Activated CD4-positive, alpha-beta T cell treated with anti-CD3 and anti-CD28 coated beads, Interleukin-2, amount 10 ng/mL, durations not matched to agents 24 days and 14 days (primary cell): ENCODE results near the gene KRTAP4-5. TPM values are rescaled to one million over a fixed set of nuclear protein-coding genes. Genes with fewer than 3 reads are reported as not detected.
"Not testable (repeated sequence)": the region's sequence is repeated elsewhere in the genome, so short reads cannot be mapped to it uniquely, and the experiment has no call there.

Experiments used
- DNase-seq: peaks from one replicate; pipeline ENCODE4 v3.0.0; 2022
- H3K27ac Mint-ChIP-seq: one replicate; pipeline ENCODE4 v1.8.0; 2022; ENCODE audit warnings: mild to moderate bottlenecking, mixed read lengths
- H3K27me3 Mint-ChIP-seq: one replicate; pipeline ENCODE4 v1.8.0; 2022; ENCODE audit warnings: mixed read lengths
- H3K36me3 Mint-ChIP-seq: one replicate; pipeline ENCODE4 v1.8.0; 2022; ENCODE audit warnings: low read depth, mild to moderate bottlenecking, mixed read lengths
- H3K4me1 Mint-ChIP-seq: one replicate; pipeline ENCODE4 v1.8.0; 2021; ENCODE audit warnings: mixed read lengths
- H3K4me3 Mint-ChIP-seq: one replicate; pipeline ENCODE4 v1.8.0; 2022; ENCODE audit warnings: mild to moderate bottlenecking, moderate library complexity, mixed read lengths
- H3K9me3 Mint-ChIP-seq: one replicate; pipeline ENCODE4 v1.8.0; 2021; ENCODE audit warnings: mixed read lengths
- intact Hi-C: fragments of 100-400 bp; cut with micrococcal nuclease; formaldehyde crosslinking; loops from one replicate; pipeline ENCODE4 v1.15.1; 2023
- total RNA-seq: library from RNA; stranded (reverse); gene quantifications from 2 replicates; pipeline ENCODE4 v1.2.3, GENCODE V29; 2022

KRTAP4-5 gene
- total RNA-seq, 1 donor from 2014 or later = not detected

DNA sequence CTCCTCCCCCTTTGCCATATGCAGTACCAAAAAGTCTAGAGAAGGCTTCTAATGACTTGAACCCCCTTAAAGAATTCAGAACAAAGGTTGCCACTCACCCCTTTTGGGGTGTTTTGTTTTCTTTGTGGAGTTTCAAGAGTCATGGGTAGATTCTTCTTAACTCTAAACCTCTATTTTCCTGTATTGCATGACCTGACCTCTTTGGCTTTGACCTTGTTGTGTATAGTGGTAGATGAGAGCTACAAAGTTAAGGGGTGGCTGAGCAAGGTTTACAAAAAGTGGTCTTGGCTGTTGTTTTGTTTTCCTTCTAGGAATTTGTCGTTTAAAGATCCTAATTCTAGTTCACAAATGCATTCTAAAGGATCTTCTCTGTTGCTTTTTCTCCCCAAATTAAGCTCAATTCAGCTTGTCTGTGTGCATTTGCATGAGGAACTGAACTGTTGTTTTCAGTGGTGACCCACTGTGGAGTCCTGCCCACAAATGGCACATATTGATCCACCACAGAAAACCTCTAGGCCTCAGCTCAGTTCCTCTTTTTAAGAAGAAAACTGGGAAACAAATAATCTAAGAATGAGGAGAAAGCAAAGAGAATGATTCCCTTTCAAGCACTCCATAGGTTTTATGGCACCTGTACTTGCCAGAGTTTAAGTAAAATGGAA is 40.8 kb downstream of the KRTAP4-5 start:
- intact Hi-C loops, H3K4me3 Mint-ChIP-seq, H3K9me3 Mint-ChIP-seq, H3K27me3 Mint-ChIP-seq, H3K27ac Mint-ChIP-seq, H3K4me1 Mint-ChIP-seq, H3K36me3 Mint-ChIP-seq, DNase-seq: not testable (repeated sequence)

DNA sequence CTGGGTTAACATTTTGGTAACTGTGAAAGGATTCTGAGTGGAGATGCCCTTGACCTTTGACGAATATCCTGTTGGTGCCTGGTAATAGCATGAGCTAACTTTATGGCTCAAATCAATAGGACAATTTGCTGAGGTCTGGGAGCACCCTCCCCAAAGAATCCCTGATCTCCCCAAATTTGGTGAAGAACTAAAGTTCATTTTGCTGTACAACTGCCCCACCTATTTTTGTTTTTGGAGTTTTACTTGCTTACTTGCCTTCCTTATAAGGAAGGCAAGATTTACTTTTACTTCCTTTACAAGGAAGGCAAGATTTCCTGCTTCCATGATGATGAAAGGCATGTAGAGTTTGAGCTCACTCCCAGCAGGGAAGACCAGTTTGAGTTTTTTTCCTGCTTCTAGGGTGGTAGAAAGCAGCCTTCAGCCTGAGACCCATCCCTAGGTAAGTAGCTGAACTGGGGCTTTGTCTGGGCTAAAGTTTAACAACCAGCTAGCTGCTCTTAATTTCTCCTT is 41.6 kb downstream of the KRTAP4-5 start:
- Mint-ChIP-seq H3K27ac (no peak overlapping the region), H3K36me3 (no peaks in the 10 kb centered on the region), H3K9me3 (peaks cover 4% of the 10 kb centered on the region), H3K27me3 (peaks cover 9% of the 10 kb centered on the region), H3K4me1 (no peaks in the 10 kb centered on the region), H3K4me3 (no peak overlapping the region)
- intact Hi-C loops = no loop called here
- no peak for DNase-seq

DNA sequence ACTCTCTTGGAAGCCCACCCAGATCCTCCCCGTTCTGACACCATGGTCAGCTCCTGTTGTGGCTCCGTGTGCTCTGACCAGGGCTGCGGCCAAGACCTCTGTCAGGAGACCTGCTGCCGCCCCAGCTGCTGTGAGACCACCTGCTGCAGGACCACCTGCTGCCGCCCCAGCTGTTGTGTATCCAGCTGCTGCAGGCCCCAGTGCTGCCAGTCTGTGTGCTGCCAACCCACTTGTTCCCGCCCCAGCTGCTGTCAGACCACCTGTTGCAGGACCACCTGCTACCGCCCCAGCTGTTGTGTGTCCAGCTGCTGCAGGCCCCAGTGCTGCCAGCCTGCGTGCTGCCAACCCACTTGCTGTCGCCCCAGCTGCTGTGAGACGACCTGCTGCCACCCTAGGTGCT is 44.3 kb downstream of the KRTAP4-5 start, which contains the start of gene KRTAP4-9:
Gene KRTAP4-9, plus strand, starts transcription at position 43 of the 400 bp plus-strand sequence. Its CDS starts 0 bp downstream, at position 43.
- H3K4me3 Mint-ChIP-seq, H3K27ac Mint-ChIP-seq, H3K36me3 Mint-ChIP-seq, H3K27me3 Mint-ChIP-seq, H3K4me1 Mint-ChIP-seq, intact Hi-C loops, H3K9me3 Mint-ChIP-seq, DNase-seq: not testable (repeated sequence)

DNA sequence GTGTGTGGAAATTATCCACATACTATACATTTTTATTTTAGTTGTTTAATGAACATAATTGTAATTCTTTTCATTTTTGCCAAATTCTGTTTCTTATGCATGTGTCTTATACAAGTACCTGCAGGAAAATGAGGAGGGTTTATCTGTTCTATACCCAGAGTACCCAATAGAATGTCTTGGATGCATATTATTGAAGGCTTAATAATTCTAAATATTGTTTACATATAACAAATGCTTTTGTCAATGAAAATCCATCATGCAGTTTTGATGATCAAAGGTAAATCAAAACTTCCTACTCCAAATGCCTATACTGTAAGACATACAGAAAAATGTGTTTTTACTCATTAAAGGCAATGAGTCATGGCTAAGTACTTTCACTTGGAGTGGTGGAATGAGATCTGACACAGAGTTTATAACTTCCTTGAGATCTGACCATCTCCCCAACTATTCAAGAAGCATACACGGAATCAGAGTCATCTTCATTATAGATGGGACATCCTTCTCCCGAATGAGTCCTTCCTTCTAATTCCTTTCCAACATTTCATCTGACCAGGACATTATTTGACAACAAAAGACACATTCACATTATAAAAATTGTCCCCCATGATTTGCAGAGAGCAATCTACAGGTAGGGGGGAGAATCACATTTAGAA is 45.1 kb downstream of the KRTAP4-5 start:
- H3K27ac Mint-ChIP-seq, DNase-seq, intact Hi-C loops, H3K36me3 Mint-ChIP-seq, H3K4me1 Mint-ChIP-seq, H3K4me3 Mint-ChIP-seq, H3K9me3 Mint-ChIP-seq: not testable (repeated sequence)
- peaks cover 13% of the 10 kb centered on the region for H3K27me3 Mint-ChIP-seq

DNA sequence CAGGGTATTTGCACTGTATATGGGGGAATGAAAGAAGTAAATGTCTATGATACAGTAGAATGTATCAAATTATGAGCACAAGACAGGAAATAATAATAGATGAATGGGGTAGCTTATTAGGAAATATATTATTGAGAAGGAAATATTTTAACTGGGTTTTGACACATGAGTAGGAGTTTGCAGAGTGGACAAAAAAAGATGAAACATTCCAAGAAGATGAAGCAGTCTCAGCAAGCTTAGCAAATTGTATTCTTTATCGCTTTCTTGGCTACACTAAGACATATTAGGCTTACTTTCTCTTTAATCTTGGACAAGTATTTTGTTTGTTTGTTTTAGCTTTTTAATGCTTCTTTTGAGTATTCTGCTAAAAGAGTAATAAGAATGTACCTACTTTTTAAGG is 45.7 kb downstream of the KRTAP4-5 start:
- DNase-seq = no peak
- Mint-ChIP-seq H3K9me3 (peaks cover 4% of the 10 kb centered on the region), H3K27me3 (peaks cover 13% of the 10 kb centered on the region), H3K36me3 (no peaks in the 10 kb centered on the region), H3K27ac (no peak overlapping the region), H3K4me1 (no peaks in the 10 kb centered on the region), H3K4me3 (no peak overlapping the region)
- intact Hi-C loops = no loop called here

DNA sequence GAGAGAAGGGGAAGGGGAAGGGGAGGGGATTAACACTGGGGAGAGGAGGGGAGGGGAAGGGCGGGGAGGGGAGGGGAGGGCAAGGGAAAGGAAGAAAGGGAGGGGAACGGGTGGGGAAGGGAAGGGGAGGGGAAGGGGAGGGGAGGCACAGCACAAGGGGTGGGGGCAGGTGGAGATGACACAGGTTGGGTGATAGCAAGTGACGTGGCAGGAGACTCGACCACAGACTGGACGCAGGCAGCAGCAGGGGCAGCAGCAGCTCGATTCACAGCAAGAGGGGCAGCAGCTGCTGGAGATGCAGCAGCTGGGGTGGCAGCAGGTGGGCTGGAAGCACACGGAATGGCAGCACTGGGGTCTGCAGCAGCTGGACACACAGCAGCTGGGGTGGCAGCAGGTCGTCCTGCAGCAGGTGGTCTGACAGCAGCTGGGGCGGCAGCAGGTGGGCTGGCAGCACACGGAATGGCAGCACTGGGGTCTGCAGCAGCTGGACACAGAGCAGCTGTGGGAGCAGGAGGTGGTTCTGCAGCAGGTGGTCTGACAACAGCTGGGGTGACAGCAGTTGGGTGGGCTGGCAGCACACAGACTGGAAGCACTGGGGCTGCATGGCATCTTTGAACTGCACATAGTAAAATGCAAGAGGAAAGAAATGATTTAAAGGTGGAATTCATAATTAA is 47.9 kb downstream of the KRTAP4-5 start, which contains the start of gene KRTAP4-16:
Gene KRTAP4-16, minus strand, starts transcription at position 624 of the 674 bp plus-strand sequence. Its CDS starts 0 bp downstream, at position 624.
- no peaks in the 10 kb centered on the region for H3K4me1 Mint-ChIP-seq
- no peaks in the 10 kb centered on the region for H3K9me3 Mint-ChIP-seq
- intact Hi-C loops = no loop called here
- DNase-seq = no peak
- H3K27ac Mint-ChIP-seq = no peak within 1 kb of the TSS
- peaks cover 14% of the 10 kb centered on the region for H3K27me3 Mint-ChIP-seq
- no peak within 1 kb of the TSS for H3K4me3 Mint-ChIP-seq
- H3K36me3 Mint-ChIP-seq = no peaks in the 10 kb centered on the region

DNA sequence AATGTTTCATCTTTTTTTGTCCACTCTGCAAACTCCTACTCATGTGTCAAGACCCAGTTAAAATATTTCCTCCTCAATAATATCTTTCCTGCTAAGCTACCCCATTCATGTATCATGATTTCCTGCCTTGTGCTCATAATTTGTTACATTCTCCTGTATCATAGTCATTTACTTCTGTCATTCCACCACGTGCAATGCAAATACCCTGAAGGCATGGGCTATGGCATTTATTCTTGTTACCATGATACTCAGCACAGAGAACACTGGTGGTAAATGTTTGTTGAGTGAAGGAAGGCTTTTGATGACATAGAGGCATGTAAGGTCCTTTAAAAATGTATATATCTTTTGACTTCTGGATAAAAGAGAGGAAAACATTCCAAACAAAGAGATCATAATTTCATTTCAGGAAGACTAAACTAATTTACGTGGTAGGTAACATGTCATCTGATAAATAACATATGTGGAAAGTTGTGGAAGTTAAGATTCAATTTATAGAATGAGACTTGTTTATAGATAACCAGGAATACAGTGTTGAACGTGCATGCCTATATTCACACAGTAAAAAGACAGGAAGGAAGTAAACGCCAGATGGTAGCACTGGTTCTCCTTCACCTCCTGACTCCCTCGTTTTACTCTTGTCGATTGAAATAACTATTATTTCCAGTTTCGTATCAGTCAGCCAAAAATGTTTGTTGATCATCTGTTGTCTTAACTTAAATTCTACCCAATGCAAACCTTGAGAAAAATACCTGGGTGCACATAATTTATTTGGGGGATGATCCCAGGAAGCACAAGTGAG is 49.7 kb downstream of the KRTAP4-5 start:
- H3K27me3 Mint-ChIP-seq = peaks cover 15% of the 10 kb centered on the region
- not testable (repeated sequence) for H3K27ac Mint-ChIP-seq, H3K4me1 Mint-ChIP-seq

More for the DNA sequence above, 49.7 kb downstream of the KRTAP4-5 start:
- H3K36me3 Mint-ChIP-seq, H3K9me3 Mint-ChIP-seq, H3K4me3 Mint-ChIP-seq, intact Hi-C loops, DNase-seq: not testable (repeated sequence)

Other genes with a start within 250 kb of the KRTAP4-5 start
- gene KRT23, start 212.2 kb downstream of the KRTAP4-5 start, total RNA-seq = not detected in 2 replicates
- gene KRT39, start 182.9 kb downstream of the KRTAP4-5 start, total RNA-seq = not detected in 2 replicates
- gene KRT40, start 165.5 kb downstream of the KRTAP4-5 start, total RNA-seq = not detected in 2 replicates
- gene KRTAP3-3, start 155.7 kb downstream of the KRTAP4-5 start, total RNA-seq = not detected in 2 replicates
- not detected in 2 replicates for gene KRTAP3-2, start 149.9 kb downstream of the KRTAP4-5 start, total RNA-seq
- not detected in 2 replicates for gene KRTAP3-1, start 140.7 kb downstream of the KRTAP4-5 start, total RNA-seq
- not detected in 2 replicates for gene KRTAP1-5, start 122.6 kb downstream of the KRTAP4-5 start, total RNA-seq
- gene KRTAP1-4, start 119.6 kb downstream of the KRTAP4-5 start, total RNA-seq = not detected in 2 replicates
- not detected in 2 replicates for gene KRTAP1-3, start 115.0 kb downstream of the KRTAP4-5 start, total RNA-seq
- gene KRTAP1-1, start 108.4 kb downstream of the KRTAP4-5 start, total RNA-seq = not detected in 2 replicates
- not detected in 2 replicates for gene KRTAP2-1, start 102.5 kb downstream of the KRTAP4-5 start, total RNA-seq
- not detected in 2 replicates for gene KRTAP2-2, start 94.6 kb downstream of the KRTAP4-5 start, total RNA-seq
- not detected in 2 replicates for gene KRTAP2-3, start 89.7 kb downstream of the KRTAP4-5 start, total RNA-seq
- not detected in 2 replicates for gene KRTAP2-4, start 83.9 kb downstream of the KRTAP4-5 start, total RNA-seq
- gene KRTAP4-7, start 65.7 kb downstream of the KRTAP4-5 start, total RNA-seq = not detected in 2 replicates
- gene KRTAP4-8, start 51.7 kb downstream of the KRTAP4-5 start, total RNA-seq = not detected in 2 replicates
- gene KRTAP4-16, start 47.6 kb downstream of the KRTAP4-5 start, total RNA-seq = not detected in 2 replicates
- gene KRTAP4-9, start 44.4 kb downstream of the KRTAP4-5 start, total RNA-seq = not detected in 2 replicates
- not detected in 2 replicates for gene KRTAP4-11, start 31.5 kb downstream of the KRTAP4-5 start, total RNA-seq
- not detected in 2 replicates for gene KRTAP4-12, start 25.6 kb downstream of the KRTAP4-5 start, total RNA-seq
- gene KRTAP4-6, start 9.3 kb downstream of the KRTAP4-5 start, total RNA-seq = not detected in 2 replicates
- not detected in 2 replicates for gene KRTAP4-4, start 10.9 kb upstream of the KRTAP4-5 start, total RNA-seq
- gene KRTAP4-3, start 18.4 kb upstream of the KRTAP4-5 start, total RNA-seq = not detected in 2 replicates
- not detected in 2 replicates for gene KRTAP4-2, start 28.4 kb upstream of the KRTAP4-5 start, total RNA-seq
- not detected in 2 replicates for gene KRTAP4-1, start 35.1 kb upstream of the KRTAP4-5 start, total RNA-seq
- not detected in 2 replicates for gene KRTAP9-1, start 40.1 kb upstream of the KRTAP4-5 start, total RNA-seq
- gene KRTAP9-2, start 76.8 kb upstream of the KRTAP4-5 start, total RNA-seq = not detected in 2 replicates
- not detected in 2 replicates for gene KRTAP9-3, start 82.6 kb upstream of the KRTAP4-5 start, total RNA-seq
- not detected in 2 replicates for gene KRTAP9-8, start 88.2 kb upstream of the KRTAP4-5 start, total RNA-seq
- gene KRTAP9-4, start 99.9 kb upstream of the KRTAP4-5 start, total RNA-seq = not detected in 2 replicates
- gene KRTAP9-9, start 105.6 kb upstream of the KRTAP4-5 start, total RNA-seq = not detected in 2 replicates
- gene KRTAP9-6, start 115.6 kb upstream of the KRTAP4-5 start, total RNA-seq = not detected in 2 replicates
- gene KRTAP9-7, start 125.9 kb upstream of the KRTAP4-5 start, total RNA-seq = not detected in 2 replicates
- not detected in 2 replicates for gene KRTAP29-1, start 153.0 kb upstream of the KRTAP4-5 start, total RNA-seq
- not detected in 2 replicates for gene KRTAP16-1, start 159.5 kb upstream of the KRTAP4-5 start, total RNA-seq
- gene KRTAP17-1, start 165.9 kb upstream of the KRTAP4-5 start, total RNA-seq = not detected in 2 replicates
- not detected in 2 replicates for gene KRT33A, start 201.0 kb upstream of the KRTAP4-5 start, total RNA-seq
- not detected in 2 replicates for gene KRT33B, start 220.0 kb upstream of the KRTAP4-5 start, total RNA-seq
- not detected in 2 replicates for gene KRT34, start 232.5 kb upstream of the KRTAP4-5 start, total RNA-seq
- gene KRT31, start 247.8 kb upstream of the KRTAP4-5 start, total RNA-seq = not detected in 2 replicates